Epidermal melanocyte (primary cell): ENCODE data around the gene ALDH3A2.

Source experiments
- DNase-seq: peaks from one replicate; pipeline ENCODE4 v3.0.0; 2011; ENCODE audit warnings: low spot score; ENCODE audit not compliant: insufficient read length

The ALDH3A2 gene

GRCh38 chr17:19714542-19715411 is 66.2 kb downstream of the ALDH3A2 start:
- DNase-seq: no peak

- peak; percentile 10 for DNase-seq
Measured at GRCh38 chr17:19716108-19717030, 67.8 kb downstream of the ALDH3A2 start, which contains the start of gene SLC47A2. Gene SLC47A2, minus strand, starts transcription at chr17:19716584. Its CDS starts 29 bp downstream, at chr17:19716555.

- no peak for DNase-seq
Measured at GRCh38 chr17:19717031-19717360, 68.4 kb downstream of the ALDH3A2 start.

GRCh38 chr17:19717411-19717908 is 68.9 kb downstream of the ALDH3A2 start:
- no peak for DNase-seq

- no peak for DNase-seq
Measured at GRCh38 chr17:19718041-19718612, 69.6 kb downstream of the ALDH3A2 start.

GRCh38 chr17:19718613-19719354 is 70.2 kb downstream of the ALDH3A2 start:
- DNase-seq: no peak

- DNase-seq: no peak
Measured at GRCh38 chr17:19719355-19720209, 71.0 kb downstream of the ALDH3A2 start.

- DNase-seq: no peak
Measured at GRCh38 chr17:19720210-19720475, 71.6 kb downstream of the ALDH3A2 start.

GRCh38 chr17:19720631-19721426 is 72.3 kb downstream of the ALDH3A2 start:
- no peak for DNase-seq

GRCh38 chr17:19723964-19724363 is 75.4 kb downstream of the ALDH3A2 start:
- no peak for DNase-seq

- DNase-seq: no peak
Measured at GRCh38 chr17:19724501-19725420, 76.2 kb downstream of the ALDH3A2 start.

- DNase-seq: no peak
Measured at GRCh38 chr17:19725486-19725885, 76.9 kb downstream of the ALDH3A2 start.

GRCh38 chr17:19726631-19727376 is 78.3 kb downstream of the ALDH3A2 start:
- no peak for DNase-seq
